ENCODE data around the gene CDX1. TPM values are rescaled to one million over a fixed set of nuclear protein-coding genes. Genes with fewer than 3 reads are reported as not detected.

The CDX1 gene
- total RNA-seq, 4 donors from 2014 or later, result 1.5 TPM; not detected in 3

DNA sequence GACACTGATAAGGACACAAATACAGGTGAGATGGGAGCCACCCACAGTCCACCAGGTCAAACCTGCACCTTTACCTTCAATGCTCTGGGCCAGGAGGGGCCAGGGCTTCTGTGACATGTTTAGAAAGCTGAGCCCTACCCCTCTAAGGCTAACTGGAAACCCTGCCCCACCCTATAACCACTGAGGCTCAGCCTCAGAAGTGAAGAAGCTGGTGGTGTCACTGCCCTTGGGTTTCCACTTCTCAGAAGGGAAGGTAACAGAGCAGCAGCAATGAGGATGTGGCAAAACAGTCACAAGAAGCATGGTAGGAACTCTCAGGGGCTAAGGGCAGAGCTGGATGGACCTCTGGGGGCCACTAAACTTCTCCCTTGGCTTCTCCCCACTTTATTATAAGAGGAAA lies 17.0 kb upstream of the CDX1 start:
- ATAC-seq (no peak), DNase-seq (no peak)
- no peaks in the 10 kb centered on the region for H3K27me3 ChIP-seq
- intact Hi-C loops (cut with DNase I; ENCODE audit: low total_unique reads), result no loop called here
- peak overlapping the region; percentile 75 to 84 (median 78) for H3K27ac ChIP-seq
- in situ Hi-C loops (cut with MboI; ENCODE audit: low sequenced_read_pairs in 4 of 4), result no loop called here
- peak overlapping the region in 2 of 4 donors; percentile 56 to 57 for H3K4me3 ChIP-seq
- TF ChIP-seq, protein P1, sequence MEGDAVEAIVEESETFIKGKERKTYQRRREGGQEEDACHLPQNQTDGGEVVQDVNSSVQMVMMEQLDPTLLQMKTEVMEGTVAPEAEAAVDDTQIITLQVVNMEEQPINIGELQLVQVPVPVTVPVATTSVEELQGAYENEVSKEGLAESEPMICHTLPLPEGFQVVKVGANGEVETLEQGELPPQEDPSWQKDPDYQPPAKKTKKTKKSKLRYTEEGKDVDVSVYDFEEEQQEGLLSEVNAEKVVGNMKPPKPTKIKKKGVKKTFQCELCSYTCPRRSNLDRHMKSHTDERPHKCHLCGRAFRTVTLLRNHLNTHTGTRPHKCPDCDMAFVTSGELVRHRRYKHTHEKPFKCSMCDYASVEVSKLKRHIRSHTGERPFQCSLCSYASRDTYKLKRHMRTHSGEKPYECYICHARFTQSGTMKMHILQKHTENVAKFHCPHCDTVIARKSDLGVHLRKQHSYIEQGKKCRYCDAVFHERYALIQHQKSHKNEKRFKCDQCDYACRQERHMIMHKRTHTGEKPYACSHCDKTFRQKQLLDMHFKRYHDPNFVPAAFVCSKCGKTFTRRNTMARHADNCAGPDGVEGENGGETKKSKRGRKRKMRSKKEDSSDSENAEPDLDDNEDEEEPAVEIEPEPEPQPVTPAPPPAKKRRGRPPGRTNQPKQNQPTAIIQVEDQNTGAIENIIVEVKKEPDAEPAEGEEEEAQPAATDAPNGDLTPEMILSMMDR (IDR thresholded peaks at IDR 0.05 in 4 of 5, conservative IDR thresholded peaks at IDR 0.05 in 1 of 5), result no peak
- TF ChIP-seq POLR2A (IDR thresholded peaks at IDR 0.05), result no peak
- no peaks in the 10 kb centered on the region for H3K9me3 ChIP-seq
- H3K36me3 ChIP-seq, result no peaks in the 10 kb centered on the region
- H3K4me1 ChIP-seq, result no peaks in the 10 kb centered on the region

DNA sequence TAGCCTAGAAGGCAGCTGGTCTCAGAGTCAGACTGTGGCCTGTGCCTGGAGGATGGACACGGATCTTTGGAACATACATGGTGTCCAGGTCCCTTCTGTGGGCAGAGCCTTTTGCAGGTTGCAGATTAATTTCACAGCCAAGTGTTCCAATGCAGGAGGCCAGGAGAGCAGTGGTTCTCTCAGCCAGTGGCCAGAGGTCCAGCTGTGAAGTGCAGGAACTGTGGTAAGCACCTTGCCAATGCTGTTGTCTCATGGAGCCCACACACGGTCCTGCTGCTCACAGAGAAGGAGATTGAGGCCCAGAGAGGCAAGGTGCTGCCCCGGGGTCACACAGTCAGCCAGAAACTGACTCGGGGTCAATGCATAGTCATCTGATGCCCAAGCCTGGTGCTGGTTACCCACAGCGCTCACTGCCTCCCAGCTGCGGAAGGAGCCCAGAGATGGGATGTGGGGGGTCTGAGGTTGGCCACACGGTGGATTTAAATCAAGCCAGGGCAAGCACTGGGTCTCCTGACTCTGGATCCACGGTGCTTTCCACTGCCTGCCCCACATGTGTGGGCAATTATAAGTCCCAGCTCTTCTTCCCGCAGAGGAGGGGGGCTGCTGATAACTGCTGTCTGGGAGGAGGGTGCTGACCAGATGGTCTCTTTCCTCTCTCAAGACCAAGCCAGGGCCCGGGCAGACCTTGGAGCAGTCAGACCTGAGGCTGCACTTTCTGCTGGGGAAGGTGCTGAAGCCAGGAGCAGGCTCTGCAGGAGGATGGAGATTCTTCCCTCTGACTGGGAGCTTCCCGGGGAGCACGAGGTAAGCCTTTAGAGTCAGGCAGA lies 13.7 kb upstream of the CDX1 start:
- Histone ChIP-seq H3K27me3 (no peaks in the 10 kb centered on the region), H3K27ac (peak overlapping the region; percentile 76 to 84 (median 82)), H3K4me3 (peak overlapping the region; percentile 55 to 61 (median 56)), H3K4me1 (peaks cover 0 to 5% of the 10 kb centered on the region in 2 donors), H3K9me3 (no peaks in the 10 kb centered on the region), H3K36me3 (no peaks in the 10 kb centered on the region)
- TF ChIP-seq POLR2A (IDR thresholded peaks at IDR 0.05), result no peak
- in situ Hi-C loops (cut with MboI; ENCODE audit: low sequenced_read_pairs in 4 of 4), result no loop called here
- intact Hi-C loops (cut with DNase I; ENCODE audit: low total_unique reads), result no loop called here
- DNase-seq, result no peak
- ATAC-seq, result no peak

DNA sequence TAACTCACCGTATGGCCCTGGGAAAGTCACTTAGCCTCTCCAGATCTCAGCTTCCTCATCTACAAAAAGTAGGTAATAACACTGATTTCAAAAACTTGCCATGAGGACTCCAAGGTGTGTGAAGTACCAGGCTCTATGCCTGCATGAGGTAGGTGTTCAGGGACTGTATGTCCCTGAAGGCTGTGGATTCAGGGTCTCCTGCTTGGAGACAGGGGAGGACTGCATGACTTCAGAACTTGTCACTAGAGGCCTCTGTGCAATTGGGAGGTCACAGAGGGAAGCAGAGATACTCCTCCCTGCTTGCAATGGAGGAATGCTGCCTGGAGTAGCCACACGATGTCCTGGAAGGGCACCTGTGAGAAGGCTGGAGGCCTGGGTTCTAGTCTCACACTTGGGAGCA lies 13.1 kb upstream of the CDX1 start:
- intact Hi-C loops (cut with DNase I; ENCODE audit: low total_unique reads), result no loop called here
- H3K4me1 ChIP-seq, result peaks cover 0 to 10% of the 10 kb centered on the region in 2 donors

DNA sequence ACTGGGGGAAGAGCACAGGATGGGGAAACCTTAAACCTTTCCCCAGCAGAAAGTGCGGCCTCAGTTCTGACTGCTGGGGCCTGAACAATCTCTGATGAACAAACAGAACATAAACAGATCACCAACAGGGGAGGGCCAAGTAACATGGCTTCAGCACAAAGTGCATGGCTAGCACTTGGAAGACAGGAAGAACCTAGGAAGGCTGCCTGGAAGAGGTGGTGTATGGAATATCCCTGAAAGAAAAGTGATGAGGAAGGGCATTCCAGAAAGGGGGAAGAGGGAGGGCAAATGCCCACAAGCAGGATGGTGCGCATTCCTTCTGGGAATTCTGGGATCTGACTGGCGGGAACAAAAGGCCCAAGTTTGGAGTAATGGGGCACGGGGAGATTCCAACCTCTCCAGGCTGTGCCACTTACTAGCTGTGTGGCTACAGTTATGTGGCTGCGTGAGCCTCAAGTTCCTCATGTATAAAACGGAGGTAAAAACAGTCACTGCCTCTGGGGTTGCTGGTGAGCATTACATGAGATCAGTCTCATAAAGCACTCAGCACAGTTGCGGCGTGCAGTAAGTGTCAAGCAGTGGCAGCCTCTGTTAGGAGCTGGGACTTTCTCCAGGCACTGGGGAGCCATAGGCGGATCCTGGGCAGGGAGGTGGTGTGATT lies 12.5 kb upstream of the CDX1 start:
- no peaks in the 10 kb centered on the region for H3K27me3 ChIP-seq
- H3K9me3 ChIP-seq, result no peaks in the 10 kb centered on the region
- intact Hi-C loops (cut with DNase I; ENCODE audit: low total_unique reads), result no loop called here
- peak overlapping the region; percentile 55 to 61 (median 56) for H3K4me3 ChIP-seq
- TF ChIP-seq, protein P1 (IDR thresholded peaks at IDR 0.05 in 4 of 5, conservative IDR thresholded peaks at IDR 0.05 in 1 of 5), result no peak
- TF ChIP-seq POLR2A (IDR thresholded peaks at IDR 0.05), result no peak
- DNase-seq, result no peak
- no peaks in the 10 kb centered on the region for H3K36me3 ChIP-seq
- peak overlapping the region; percentile 76 to 84 (median 82) for H3K27ac ChIP-seq
- peaks cover 0 to 11% of the 10 kb centered on the region in 2 donors for H3K4me1 ChIP-seq
- no peak for ATAC-seq
- in situ Hi-C loops (cut with MboI; ENCODE audit: low sequenced_read_pairs in 4 of 4), result no loop called here

More for the DNA sequence above, 13.1 kb upstream of the CDX1 start:
- no peak for DNase-seq
- Histone ChIP-seq H3K27me3 (no peaks in the 10 kb centered on the region), H3K36me3 (no peaks in the 10 kb centered on the region), H3K27ac (peak overlapping the region; percentile 76 to 84 (median 82)), H3K4me3 (peak overlapping the region; percentile 55 to 61 (median 56)), H3K9me3 (no peaks in the 10 kb centered on the region)
- in situ Hi-C loops (cut with MboI; ENCODE audit: low sequenced_read_pairs in 4 of 4), result no loop called here
- no peak for TF ChIP-seq POLR2A (IDR thresholded peaks at IDR 0.05)
- TF ChIP-seq, protein P1 (IDR thresholded peaks at IDR 0.05 in 4 of 5, conservative IDR thresholded peaks at IDR 0.05 in 1 of 5), result no peak
- no peak for ATAC-seq

DNA sequence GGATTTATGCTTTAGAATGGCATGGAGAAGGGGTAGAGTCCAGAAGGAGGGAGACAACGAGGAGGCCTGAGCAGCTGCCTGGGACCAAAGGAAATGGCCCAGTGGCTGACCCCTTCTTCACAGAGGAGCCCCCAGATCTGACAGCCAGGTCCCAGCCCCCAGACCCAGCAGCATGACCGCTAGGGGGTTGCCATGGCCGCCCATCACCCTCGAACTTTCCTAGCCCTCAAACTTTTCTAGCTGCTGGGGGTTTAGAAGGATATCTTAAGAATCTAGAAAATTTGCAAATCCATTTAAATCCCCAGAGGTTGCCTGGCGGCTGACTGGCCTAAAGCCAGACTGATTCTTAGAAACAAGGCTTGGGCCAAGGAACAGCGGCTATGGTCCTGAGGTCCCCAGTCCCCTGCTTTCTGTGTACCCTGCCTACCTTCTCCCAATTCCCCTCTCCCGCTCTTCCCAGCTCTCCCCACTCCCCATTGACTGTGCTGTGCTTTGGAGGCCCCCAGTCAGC lies 11.9 kb upstream of the CDX1 start:
- intact Hi-C loops (cut with DNase I; ENCODE audit: low total_unique reads) (no loop called here), in situ Hi-C loops (cut with MboI; ENCODE audit: low sequenced_read_pairs in 4 of 4) (no loop called here)
- Histone ChIP-seq H3K4me1 (peaks cover 0 to 11% of the 10 kb centered on the region in 2 donors), H3K9me3 (no peaks in the 10 kb centered on the region), H3K27ac (peak overlapping the region; percentile 76 to 84 (median 82)), H3K27me3 (no peaks in the 10 kb centered on the region), H3K4me3 (peak overlapping the region; percentile 55 to 61 (median 56)), H3K36me3 (no peaks in the 10 kb centered on the region)
- no peak for ATAC-seq
- DNase-seq, result no peak
- TF ChIP-seq, protein P1 (IDR thresholded peaks at IDR 0.05 in 4 of 5, conservative IDR thresholded peaks at IDR 0.05 in 1 of 5), result no peak
- no peak for TF ChIP-seq POLR2A (IDR thresholded peaks at IDR 0.05)
